MM.1S (cell line): ENCODE measurements around the gene FGF9.

Source experiments
- CTCF ChIP-seq: fragments of 300-600 bp; sonication (generic); IDR thresholded peaks from 2 replicates; pipeline ENCODE4 v1.5.1; 2016; ENCODE audit warnings: antibody characterized with exemption, low read length, mixed read lengths
- EZH2 ChIP-seq: fragments of 300-600 bp; sonication (generic); optimal IDR thresholded peaks from 2 replicates; pipeline ENCODE3; 2017; ENCODE audit warnings: low read depth, mild to moderate bottlenecking, antibody characterized with exemption, low read length, mixed read lengths
- EZH2phosphoT487 ChIP-seq: fragments of 300-600 bp; sonication (generic); IDR thresholded peaks from 2 replicates; pipeline ENCODE4 v1.6.1; 2018; ENCODE audit warnings: antibody characterized with exemption, low read length

DNA sequence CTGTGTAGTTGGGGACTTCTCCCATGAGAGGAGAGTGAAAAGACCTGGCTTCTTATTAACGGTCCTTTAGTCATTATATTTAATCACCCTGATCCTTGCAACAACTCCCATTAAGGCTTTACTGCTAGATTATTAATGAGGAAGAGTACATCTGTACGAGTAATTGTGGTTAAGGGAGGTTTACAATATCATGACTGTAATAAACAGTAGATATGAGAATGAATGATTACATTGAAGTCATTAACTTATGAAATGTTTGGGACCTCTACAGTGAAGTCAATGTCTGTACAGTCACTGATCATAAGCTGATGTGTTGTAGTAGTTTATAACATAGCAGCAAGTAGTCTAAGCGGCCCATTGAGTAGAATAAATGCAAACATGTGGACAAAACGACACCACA, 24.7 kb downstream of the FGF9 start:
- TF ChIP-seq EZH2: no peak
- TF ChIP-seq CTCF: no peak
- TF ChIP-seq EZH2phosphoT487: no peak
